Measurements from ENCODE around the gene DCAF5.

DCAF5 gene

GRCh38 chr14:69139743-69140142, 13.2 kb downstream of the DCAF5 start:
- DNase-seq: no peak

GRCh38 chr14:69137843-69138535, 14.9 kb downstream of the DCAF5 start:
- DNase-seq: no peak

- DNase-seq: no peak
These were observed 15.5 kb downstream of the DCAF5 start for GRCh38 chr14:69137416-69137815.

GRCh38 chr14:69135133-69135532, 17.8 kb downstream of the DCAF5 start:
- DNase-seq: no peak

GRCh38 chr14:69133206-69134125, 19.5 kb downstream of the DCAF5 start:
- DNase-seq: no peak

DNA sequence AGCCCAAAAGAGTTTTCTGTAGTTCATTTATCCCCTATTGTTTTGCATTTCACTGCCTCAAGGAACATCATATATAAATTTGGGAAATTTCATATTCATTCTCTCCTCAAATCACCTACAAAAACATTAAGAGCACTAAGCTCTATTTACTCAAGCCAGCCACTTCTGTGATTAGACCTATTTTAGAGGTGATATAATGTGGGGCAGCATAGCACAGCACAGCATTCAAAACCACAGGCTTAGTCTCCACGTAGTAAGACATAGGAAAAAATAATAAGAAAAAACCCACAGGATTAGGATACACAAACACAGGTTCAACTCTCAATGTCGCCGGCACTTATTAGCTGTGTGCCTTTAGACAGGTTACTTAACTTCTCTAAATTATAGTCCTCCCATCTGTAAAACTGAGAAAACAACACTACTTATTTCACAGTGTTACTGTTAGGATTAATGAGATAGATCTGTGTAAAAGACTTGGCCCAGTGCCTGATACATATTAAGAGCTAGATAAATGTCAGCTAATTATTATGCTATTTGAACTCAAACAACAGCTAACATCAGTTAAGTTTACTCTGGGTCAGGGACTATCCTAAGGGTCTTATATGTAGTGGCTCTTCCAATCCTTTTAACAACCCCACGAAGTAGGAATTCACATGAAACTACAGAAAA, 20.3 kb downstream of the DCAF5 start:
- DNase-seq: no peak

- no peak for DNase-seq
These were observed 21.7 kb downstream of the DCAF5 start for GRCh38 chr14:69131176-69131575.

DNA sequence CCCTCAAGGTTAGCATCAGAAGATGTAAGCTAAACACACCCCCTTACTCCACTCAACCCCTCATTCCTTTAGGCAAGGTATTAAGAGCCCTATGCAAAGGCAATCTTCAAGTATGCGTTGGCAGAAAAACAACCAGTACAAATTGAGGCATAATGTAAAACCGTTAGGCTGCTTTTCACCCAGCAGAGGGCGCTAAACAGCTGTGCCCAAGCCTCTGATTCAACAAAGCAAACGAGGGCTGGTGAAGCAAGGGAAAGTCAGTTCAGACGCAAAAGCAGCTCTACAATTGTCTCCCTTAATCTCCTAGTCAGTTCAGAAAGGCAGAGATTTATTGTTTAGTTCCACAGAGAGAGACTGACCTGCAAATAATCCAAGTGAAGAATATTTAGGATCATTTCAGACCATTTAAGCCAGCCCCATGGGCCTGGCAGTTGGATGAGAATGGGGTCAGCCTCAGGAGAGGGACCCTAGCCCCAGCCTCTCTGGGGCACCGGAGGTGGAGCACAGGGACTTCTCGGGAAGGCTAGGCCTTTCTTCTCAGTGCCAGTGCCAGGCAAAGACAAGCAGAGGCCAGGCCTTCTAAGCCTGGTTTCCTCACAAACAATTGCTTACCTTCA, 23.5 kb downstream of the DCAF5 start:
- DNase-seq: peak; percentile 60

DNA sequence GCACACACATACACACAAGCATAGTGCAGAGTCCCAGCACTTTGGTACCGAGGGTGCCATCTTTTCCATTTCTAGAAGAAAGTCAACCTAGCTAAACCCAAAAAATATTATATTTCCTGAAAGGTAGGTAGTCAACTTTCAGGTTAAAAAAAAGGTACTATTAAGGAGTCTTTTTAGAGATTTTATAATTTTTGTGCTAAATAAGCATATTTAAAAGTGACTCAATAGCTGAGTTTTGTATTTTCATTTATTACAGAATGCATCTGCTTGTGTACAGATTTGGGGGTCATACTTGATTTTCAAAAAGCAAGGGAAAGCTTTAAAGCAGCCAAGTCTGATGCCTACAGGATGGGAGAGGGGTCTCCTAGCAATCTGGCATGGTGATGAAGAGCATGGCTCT, 34.6 kb downstream of the DCAF5 start:
- DNase-seq: no peak

DNA sequence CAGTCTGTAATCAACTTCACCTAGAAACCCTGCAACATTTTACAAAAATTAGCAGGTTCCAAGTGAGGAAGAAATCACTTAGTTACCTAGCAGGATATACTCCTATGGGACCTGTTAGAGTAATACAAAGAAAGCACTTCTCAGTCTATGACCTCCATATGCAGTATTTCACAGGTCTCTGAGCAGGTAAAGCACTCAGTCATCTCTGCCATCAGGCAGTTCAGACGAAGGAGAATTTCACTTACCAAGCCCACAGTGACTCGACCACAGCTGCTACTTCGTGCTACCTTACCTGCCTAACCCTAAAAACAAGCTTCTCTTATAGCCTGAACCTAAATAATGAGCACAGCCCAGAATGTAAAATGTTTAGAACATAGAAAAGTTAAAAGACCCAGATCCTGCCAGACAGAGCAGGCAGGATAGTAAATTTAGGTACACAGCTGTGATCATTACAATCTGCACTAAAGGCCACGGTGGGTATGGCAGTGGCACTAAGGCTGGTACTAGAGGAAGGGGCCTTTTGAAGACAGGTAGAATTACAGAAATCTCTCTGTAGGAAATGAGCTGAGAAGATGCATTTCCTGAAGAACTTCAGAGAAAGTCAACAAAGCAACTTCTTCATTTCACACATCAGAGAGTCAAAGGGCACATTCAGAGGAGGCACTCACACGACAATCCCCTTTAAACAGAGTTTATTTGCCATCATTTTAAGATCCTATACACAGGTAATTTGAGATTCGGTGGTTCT, 35.7 kb downstream of the DCAF5 start:
- no peak for DNase-seq

GRCh38 chr14:69115407-69116185, 37.3 kb downstream of the DCAF5 start:
- no peak for DNase-seq

DNA sequence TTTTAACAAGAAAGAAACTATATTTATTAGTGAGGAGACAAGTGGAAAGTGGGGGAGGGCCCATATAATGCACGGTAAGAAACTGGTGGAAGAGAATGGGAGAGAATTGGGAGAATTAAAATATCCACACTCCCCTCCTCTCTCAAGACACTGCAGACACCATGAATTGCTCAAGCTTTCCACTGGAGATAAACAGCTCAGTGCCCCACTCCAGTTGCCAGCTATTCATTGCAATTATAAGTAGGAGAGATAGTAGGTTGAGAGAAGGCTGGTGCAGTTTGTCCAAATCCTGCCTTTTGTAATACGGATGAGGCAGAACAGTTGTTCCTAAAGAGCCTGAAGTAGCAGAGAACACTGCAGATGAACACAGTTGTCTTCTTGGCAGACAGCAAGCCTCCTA, 38.2 kb downstream of the DCAF5 start:
- no peak for DNase-seq

DNA sequence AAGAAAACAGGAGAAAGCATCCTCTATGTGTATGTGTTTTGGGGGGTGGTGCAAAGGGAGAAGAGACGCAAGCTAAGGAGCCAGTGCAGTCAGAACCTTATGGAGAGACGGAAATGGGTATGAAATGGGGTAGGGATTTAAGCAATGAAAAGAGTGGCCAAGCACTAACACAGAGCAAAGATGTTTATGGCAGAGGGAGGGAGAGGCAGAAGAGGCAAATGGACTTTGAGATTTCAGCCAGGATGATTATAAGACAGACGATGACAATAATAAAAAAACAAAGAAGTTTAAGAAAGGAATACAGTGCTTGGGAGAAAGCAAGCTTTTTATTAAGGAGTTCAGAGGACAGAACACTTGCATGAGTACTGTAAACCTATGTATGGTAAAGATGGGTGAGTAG, 44.6 kb downstream of the DCAF5 start:
- no peak for DNase-seq

DNA sequence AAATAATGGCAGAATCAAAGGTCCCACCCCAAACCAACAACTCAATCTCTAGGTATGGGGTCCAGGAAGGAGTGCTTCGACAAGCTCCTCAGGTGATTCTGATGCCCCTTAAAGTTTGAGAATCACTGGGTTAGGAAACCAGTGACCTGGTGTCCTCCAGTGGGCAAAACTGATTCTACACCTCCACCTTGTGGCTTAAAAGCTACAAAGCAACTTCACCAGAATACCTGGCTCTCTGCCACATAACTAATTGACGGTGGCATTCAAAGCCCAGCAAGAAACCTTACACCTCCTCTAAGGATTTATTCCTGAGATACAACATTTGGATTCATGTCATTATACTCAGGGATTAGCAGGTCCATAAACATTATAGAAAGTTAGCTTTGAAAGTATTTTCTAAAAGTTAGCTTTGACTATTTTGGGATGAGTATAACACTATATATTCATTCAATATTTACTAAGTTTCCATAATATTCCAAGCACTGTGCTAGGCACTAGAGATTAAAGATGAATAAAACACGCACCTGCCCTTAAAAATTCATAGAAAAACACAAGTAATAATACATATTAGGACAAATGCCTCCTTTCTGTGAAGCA, 45.4 kb downstream of the DCAF5 start:
- no peak for DNase-seq

DNA sequence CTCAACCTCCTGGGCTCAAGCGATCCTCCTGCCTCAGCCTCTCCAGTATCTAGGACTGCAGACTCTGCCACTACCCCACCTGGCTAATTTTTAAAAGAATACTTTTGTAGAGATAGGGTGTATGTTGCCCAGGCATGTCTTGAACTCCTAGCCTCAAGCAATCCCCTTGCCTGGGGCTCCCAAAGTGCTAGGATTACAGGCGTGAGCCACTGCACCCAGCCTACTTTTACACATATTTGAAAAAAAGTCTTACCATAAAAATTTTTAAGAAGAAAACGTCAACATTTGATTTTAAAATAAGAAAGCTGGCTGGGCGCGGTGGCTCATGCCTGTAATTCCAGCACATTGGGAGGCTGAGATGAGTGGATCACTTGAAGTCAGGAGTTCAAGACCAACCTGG, 46.5 kb downstream of the DCAF5 start:
- no peak for DNase-seq

DNA sequence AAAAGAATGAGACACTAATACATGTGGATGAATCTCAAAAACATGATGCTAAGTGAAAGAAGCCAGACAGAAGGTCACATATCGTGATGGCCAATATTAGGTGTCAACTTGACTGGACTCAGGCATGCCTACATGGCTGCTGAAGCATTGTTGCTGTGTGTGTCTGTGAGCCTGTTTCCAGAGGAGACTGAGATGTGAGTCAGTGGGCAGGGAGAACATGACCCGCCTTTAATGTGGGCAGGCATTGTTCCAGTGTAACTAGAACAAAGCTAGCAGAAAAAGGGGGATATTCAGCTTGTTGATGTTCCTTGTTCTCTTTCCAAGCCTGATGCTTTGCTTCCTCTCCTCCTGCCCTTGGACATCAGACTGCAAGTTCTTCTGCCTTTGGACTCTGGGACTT, 47.6 kb downstream of the DCAF5 start:
- no peak for DNase-seq

- no peak for DNase-seq
These were observed 51.5 kb downstream of the DCAF5 start for GRCh38 chr14:69101331-69101826.

DNA sequence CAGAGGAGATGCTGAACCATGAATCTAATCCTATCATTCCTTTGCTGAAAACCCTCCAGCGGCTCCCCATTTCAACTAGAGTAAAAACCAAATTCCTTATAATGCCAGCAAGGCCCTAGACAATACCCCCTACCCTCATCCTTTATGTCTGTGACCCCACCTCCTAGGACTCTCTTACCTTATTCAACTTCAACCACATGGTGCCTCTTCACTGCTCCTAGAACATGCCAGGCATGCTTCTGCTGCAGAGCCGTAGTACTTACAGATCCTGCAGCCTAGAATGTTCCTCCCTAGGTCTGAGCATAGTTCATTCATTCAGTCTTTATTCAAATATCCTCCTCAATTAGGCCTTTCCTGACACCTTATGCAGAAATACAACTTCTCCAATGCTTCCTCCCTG, 54.9 kb downstream of the DCAF5 start:
- DNase-seq: no peak

DNA sequence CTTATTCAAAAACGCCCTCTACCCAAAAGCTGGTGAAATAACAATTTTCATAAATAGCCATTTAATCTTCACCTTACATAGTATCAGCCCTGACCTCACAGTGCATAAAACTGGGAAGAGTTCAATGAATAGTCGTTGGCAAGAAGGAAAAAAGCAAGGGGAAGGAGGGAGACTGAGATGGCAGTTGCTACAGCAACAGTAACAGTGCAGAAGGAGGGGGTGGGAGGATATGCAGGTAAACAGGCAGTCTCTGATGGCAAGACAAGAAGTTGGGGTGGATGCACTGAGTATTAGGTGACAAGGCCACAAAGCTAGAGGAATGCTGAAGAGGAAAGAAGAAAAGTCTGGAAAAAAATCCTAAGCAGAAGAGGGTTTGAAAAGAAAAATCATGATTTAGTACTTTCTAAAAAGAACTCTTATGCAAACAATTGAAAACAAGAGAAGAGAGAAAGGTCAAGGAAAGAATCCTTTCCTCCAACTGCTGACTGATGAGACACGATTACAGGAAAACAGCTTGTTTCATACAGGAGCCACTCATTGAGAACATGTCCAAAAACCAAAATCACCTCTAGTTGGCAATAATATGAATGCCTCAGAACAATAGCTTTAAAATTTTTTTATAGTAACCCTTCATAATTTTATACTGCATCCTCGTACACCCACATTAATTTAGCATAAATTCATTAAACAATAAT, 56.0 kb downstream of the DCAF5 start:
- no peak for DNase-seq

DNA sequence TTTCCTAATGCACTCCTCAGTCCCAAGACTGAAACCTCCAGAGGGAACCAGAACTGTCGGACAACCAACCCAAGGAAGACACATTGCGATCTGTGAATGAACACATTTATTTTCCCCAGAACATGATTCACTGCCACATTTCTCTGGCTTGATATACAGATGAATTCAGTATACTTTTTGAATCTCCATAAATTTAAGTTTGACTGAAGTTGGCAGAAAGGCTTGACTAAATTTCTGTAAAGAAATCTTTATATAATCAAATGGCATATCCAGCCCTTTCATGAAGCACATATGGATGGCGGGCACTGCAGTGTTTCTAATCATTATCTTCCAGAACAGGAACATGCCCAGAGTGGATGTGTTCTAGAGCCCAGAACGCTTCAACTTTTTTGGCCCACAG, 56.7 kb downstream of the DCAF5 start:
- no peak for DNase-seq

GRCh38 chr14:69094481-69094880, 58.4 kb downstream of the DCAF5 start:
- DNase-seq: no peak

Measured in activated CD4-positive, alpha-beta T cell treated with anti-CD3 and anti-CD28 coated beads for 1 hour (primary cell).